Calu3 (cell line): Measurements from ENCODE around the gene LDLRAD4. TPM values are rescaled to one million over a fixed set of nuclear protein-coding genes. Genes with fewer than 3 reads are reported as not detected.

ENCODE experiments used
- BruUV-seq: library from RNA; stranded (reverse); fragments of 400-500 nt; replicated peaks from 2 replicates; lab custom pipeline; 2021; lab: Mats Ljungman, UMichigan
- CTCF ChIA-PET: fragments of 300-600 bp; sonication (Branson Sonifier 250); formaldehyde crosslinking; loops from one replicate; lab custom pipeline; 2022; ENCODE audit warnings: antibody characterized with exemption; lab: Charles Lee
- DNase-seq: peaks from one replicate; pipeline ENCODE4 v3.0.0; 2022
- H3K27ac Mint-ChIP-seq: one replicate; pipeline ENCODE4 v1.8.0; 2022; ENCODE audit warnings: mixed read lengths; ENCODE audit not compliant: unreplicated experiment
- H3K27me3 Mint-ChIP-seq: one replicate; pipeline ENCODE4 v1.8.0; 2022; ENCODE audit warnings: mixed read lengths; ENCODE audit not compliant: unreplicated experiment
- H3K36me3 Mint-ChIP-seq: one replicate; pipeline ENCODE4 v1.8.0; 2022; ENCODE audit warnings: mild to moderate bottlenecking, moderate library complexity, mixed read lengths; ENCODE audit not compliant: insufficient read depth, unreplicated experiment
- H3K4me1 Mint-ChIP-seq: one replicate; pipeline ENCODE4 v1.8.0; 2022; ENCODE audit warnings: mild to moderate bottlenecking, low read depth, mixed read lengths; ENCODE audit not compliant: unreplicated experiment
- H3K4me3 Mint-ChIP-seq: one replicate; pipeline ENCODE4 v1.8.0; 2022; ENCODE audit warnings: mild to moderate bottlenecking, low read depth, moderate library complexity, mixed read lengths; ENCODE audit not compliant: unreplicated experiment
- H3K9me3 Mint-ChIP-seq: one replicate; pipeline ENCODE4 v1.8.0; 2022; ENCODE audit warnings: low read depth, mixed read lengths; ENCODE audit not compliant: unreplicated experiment
- CTCF ChIP-seq: fragments of 200-600 bp; IDR thresholded peaks from one replicate; pipeline ENCODE4 v1.8.0; 2022; ENCODE audit warnings: antibody characterized with exemption; ENCODE audit not compliant: unreplicated experiment
- intact Hi-C: fragments of 100-400 bp; cut with micrococcal nuclease; formaldehyde crosslinking; loops from one replicate; pipeline ENCODE4 v1.10.0; 2022; ENCODE audit not compliant: unreplicated experiment
- total RNA-seq: library from RNA; stranded (reverse); gene quantifications from 2 replicates; pipeline ENCODE4 v1.2.3, GENCODE V29; 2022

The LDLRAD4 gene
- total RNA-seq, 1 experiment from 2014 or later: 0.50 TPM

GRCh38 chr18:13176847-13177246, 41.7 kb upstream of the LDLRAD4 start:
- no peak for TF ChIP-seq CTCF
- intact Hi-C loops: no loop called here
- Mint-ChIP-seq H3K27ac (no peak overlapping the region), H3K36me3 (no peaks in the 10 kb centered on the region), H3K4me1 (no peaks in the 10 kb centered on the region), H3K4me3 (no peak overlapping the region), H3K9me3 (no peaks in the 10 kb centered on the region), H3K27me3 (peaks cover 16% of the 10 kb centered on the region)
- CTCF ChIA-PET: interaction anchor here (0.6 kb wide), 1 partner anchor 113 kb away, joined by 3 read pairs; no protein-coding TSS in a partner anchor
- DNase-seq: no peak
- BruUV-seq: no TSS peak

- peaks cover 29% of the 10 kb centered on the region for H3K27me3 Mint-ChIP-seq
Measured at GRCh38 chr18:13178197-13178596, 40.4 kb upstream of the LDLRAD4 start.

GRCh38 chr18:13178976-13179375, 39.6 kb upstream of the LDLRAD4 start:
- no peaks in the 10 kb centered on the region for H3K4me1 Mint-ChIP-seq
- no peak overlapping the region for H3K4me3 Mint-ChIP-seq
- intact Hi-C loops: no loop called here
- TF ChIP-seq CTCF: no peak
- H3K27ac Mint-ChIP-seq: no peak overlapping the region
- BruUV-seq: no TSS peak
- no peaks in the 10 kb centered on the region for H3K9me3 Mint-ChIP-seq
- no peak for DNase-seq
- CTCF ChIA-PET: no interaction called here
- peaks cover 34% of the 10 kb centered on the region for H3K27me3 Mint-ChIP-seq
- H3K36me3 Mint-ChIP-seq: no peaks in the 10 kb centered on the region

More at GRCh38 chr18:13178197-13178596, 40.4 kb upstream of the LDLRAD4 start:
- Mint-ChIP-seq H3K27ac (no peak overlapping the region), H3K36me3 (no peaks in the 10 kb centered on the region), H3K4me1 (no peaks in the 10 kb centered on the region), H3K9me3 (no peaks in the 10 kb centered on the region), H3K4me3 (no peak overlapping the region)
- intact Hi-C loops: no loop called here
- DNase-seq: no peak
- CTCF ChIA-PET: no interaction called here
- no peak for TF ChIP-seq CTCF
- BruUV-seq: no TSS peak

- Mint-ChIP-seq H3K27me3 (peaks cover 35% of the 10 kb centered on the region), H3K27ac (no peak overlapping the region), H3K36me3 (no peaks in the 10 kb centered on the region), H3K4me3 (no peak overlapping the region), H3K9me3 (no peaks in the 10 kb centered on the region), H3K4me1 (no peaks in the 10 kb centered on the region)
- CTCF ChIA-PET: interaction anchor here (1.0 kb wide), 1 partner anchor 20 kb away, joined by 6 read pairs; no protein-coding TSS in a partner anchor
- BruUV-seq: no TSS peak
- no peak for DNase-seq
- TF ChIP-seq CTCF: no peak
- intact Hi-C loops: no loop called here
Measured at GRCh38 chr18:13179566-13180113, 38.9 kb upstream of the LDLRAD4 start.
